ENCODE results near the gene HBEGF.

The HBEGF gene

DNA sequence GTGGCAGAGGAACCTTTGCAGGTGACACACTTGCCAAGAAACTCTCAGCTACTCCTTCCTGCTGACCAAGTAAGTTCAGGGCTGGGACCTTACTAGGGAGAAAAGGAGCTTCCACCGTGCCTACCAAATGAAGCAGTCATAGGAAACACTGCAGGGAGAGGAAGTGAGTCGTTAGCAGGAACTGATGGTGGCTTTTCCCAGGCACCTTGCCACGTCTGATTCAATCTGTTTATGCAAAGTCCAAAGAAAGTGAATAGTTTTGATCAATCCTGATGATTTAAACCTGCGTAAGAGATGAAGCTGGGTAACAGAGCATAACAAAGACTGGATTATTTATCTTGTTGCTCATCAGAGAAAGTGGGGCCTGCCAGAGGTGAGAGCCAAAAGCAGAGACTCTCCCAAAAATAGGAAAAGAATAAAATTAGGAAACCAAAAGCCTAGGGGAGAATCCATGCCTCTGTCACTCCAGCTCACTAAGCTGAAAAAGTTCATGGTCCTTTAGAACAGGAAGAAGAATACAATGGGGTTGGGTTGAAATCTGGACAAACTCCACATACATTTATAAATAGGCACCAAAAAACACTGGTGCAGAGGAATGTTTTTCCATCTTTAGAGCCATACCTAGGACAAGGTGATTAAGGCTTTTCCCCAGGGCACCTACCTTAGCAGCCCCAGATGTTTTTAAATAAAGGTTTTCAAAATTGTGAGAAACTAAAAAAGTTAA, 34.2 kb downstream of the HBEGF start:
- DNase-seq (ENCODE audit: low read depth) = peak; percentile 94
- no peak overlapping the region for H3K4me3 ChIP-seq (ENCODE audit: low read depth, low read length)
- TF ChIP-seq CTCF (IDR thresholded peaks at IDR 0.05; ENCODE audit: low read depth, low read length, missing control alignments) = no peak
- in situ Hi-C loops (cut with HindIII; ENCODE audit: low sequenced_read_pairs) = loop anchor here (5.0 kb wide), 2 partner anchors 35 kb away; partner anchors contain the start of gene HBEGF

DNA sequence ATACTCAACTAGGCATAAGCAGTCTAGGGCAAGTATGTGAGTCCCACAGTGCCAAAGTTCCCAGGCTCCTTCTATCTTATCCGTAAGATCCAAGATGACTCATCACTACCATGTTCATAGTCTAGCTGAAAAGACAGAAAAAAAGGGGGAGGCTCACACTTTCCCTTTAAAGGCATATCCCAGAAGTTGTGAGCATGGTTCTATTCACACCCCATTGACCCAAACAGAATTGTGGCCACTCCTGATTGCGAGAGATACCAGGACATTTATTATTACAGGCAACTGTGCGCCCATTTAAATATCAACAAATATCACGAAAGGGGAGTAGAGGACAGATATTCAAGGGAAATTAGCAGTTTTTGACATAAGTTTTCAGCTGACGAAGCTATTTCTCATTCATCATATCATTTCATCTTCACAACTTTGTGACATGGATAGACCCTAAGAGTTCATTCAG, 35.4 kb downstream of the HBEGF start:
- peak; percentile 78 for DNase-seq (ENCODE audit: low read depth)

DNA sequence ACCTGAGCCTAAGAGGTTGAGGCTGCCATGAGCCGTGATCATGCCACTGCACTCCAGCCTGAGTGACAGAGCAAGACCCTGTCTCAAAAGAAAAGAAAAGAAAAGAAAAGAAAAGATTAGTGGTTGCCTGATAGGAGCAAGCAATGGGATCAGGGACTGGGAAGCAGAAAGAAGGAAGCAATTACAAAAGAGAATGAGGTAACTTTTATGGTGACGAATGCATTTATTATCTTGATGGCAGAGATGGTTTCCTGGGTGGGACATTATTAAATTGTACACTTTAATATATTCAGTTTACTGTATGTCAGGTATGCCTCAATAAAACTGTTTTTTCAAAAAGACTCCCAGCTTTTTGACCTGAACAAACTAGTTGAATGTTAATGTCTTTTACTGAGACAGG, 36.0 kb downstream of the HBEGF start:
- TF ChIP-seq CTCF (IDR thresholded peaks at IDR 0.05; ENCODE audit: low read depth, low read length, missing control alignments) = no peak
- in situ Hi-C loops (cut with HindIII; ENCODE audit: low sequenced_read_pairs) = loop anchor here (5.0 kb wide), 2 partner anchors 33 to 37 kb away; partner anchors contain the start of gene HBEGF
- no peak overlapping the region for H3K4me3 ChIP-seq (ENCODE audit: low read depth, low read length)
- DNase-seq (ENCODE audit: low read depth) = no peak

More for the DNA sequence above, 35.4 kb downstream of the HBEGF start:
- H3K4me3 ChIP-seq (ENCODE audit: low read depth, low read length) = no peak overlapping the region
- in situ Hi-C loops (cut with HindIII; ENCODE audit: low sequenced_read_pairs) = loop anchor here (5.0 kb wide), 2 partner anchors 34 to 36 kb away; partner anchors contain the start of gene HBEGF
- TF ChIP-seq CTCF (IDR thresholded peaks at IDR 0.05; ENCODE audit: low read depth, low read length, missing control alignments) = no peak

- no peak for DNase-seq (ENCODE audit: low read depth)
- in situ Hi-C loops (cut with HindIII; ENCODE audit: low sequenced_read_pairs) = loop anchor here (5.0 kb wide), 2 partner anchors 32 to 38 kb away; partner anchors contain the start of gene HBEGF
- no peak for TF ChIP-seq CTCF (IDR thresholded peaks at IDR 0.05; ENCODE audit: low read depth, low read length, missing control alignments)
- no peak overlapping the region for H3K4me3 ChIP-seq (ENCODE audit: low read depth, low read length)
Measured at GRCh38 chr5:140309706-140310249, 36.6 kb downstream of the HBEGF start.

DNA sequence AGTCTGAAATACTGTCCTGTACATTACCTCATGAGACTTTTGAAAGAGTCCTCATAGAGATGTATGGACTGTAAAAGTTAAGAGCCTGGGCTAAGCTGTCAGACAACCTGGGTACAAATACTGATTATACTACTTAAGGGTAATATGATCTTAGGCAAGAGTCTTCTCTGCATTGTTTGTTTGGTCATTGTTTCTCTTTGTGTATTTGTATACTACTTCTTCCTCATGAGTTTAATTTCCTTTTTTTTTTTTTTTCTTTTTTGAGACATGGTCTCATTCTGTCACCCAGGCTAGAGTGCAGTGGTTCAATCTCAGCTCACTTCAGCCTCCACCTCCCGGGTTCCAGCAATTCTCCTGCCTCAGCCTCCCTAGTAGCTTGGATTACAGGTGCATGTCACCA, 40.9 kb downstream of the HBEGF start:
- DNase-seq (ENCODE audit: low read depth) = no peak
- in situ Hi-C loops (cut with HindIII; ENCODE audit: low sequenced_read_pairs) = no loop called here
- TF ChIP-seq CTCF (IDR thresholded peaks at IDR 0.05; ENCODE audit: low read depth, low read length, missing control alignments) = no peak

GRCh38 chr5:140303966-140304365, 42.4 kb downstream of the HBEGF start:
- in situ Hi-C loops (cut with HindIII; ENCODE audit: low sequenced_read_pairs) = no loop called here
- no peak overlapping the region for H3K4me3 ChIP-seq (ENCODE audit: low read depth, low read length)
- DNase-seq (ENCODE audit: low read depth) = no peak
- TF ChIP-seq CTCF (IDR thresholded peaks at IDR 0.05; ENCODE audit: low read depth, low read length, missing control alignments) = no peak

More for the DNA sequence above, 40.9 kb downstream of the HBEGF start:
- H3K4me3 ChIP-seq (ENCODE audit: low read depth, low read length) = no peak overlapping the region

All from astrocyte of the cerebellum (primary cell).